Measurements from ENCODE around the gene CERK.

DNA sequence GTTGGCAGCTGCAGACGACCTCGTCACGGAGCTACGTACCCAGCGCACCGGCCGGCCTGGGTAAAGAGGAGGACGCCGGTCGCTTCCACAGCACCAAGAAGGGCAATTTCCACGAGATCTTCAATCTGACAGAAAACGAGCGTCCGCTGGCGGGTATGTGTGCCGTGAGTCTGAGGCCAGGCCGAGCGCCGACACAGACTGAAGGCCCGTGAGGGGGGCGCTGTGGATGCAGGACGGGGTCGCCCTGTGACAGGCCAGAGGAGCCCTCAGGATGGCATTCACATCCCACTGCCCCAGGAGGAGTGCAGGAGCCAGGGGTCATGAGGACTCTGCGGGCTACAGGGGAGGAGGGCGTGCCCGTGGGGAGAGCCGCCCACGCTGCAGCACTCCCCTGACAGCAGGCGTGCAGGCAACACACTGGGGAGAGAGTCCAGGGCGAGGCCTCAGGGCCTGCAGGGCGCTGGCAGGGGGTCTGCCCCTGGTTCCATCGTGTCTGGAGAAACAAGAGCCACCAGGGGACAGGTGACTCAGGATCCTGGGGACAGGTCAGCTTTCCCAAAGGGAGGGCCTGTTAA is 64.3 kb downstream of the CERK start:
- TF ChIP-seq EZH2 (IDR thresholded peaks at IDR 0.05) (no peak), POLR2AphosphoS5 (IDR thresholded peaks at IDR 0.05; ENCODE audit: borderline replicate concordance, low read depth, low read length) (no peak), FOXP2 (optimal IDR thresholded peaks at IDR 0.05; ENCODE audit: control extremely low read depth, extremely low read length, insufficient read depth) (no peak)

Measured in SK-N-MC (cell line).